Measurements from ENCODE around the gene SEMA4A. TPM values are rescaled to one million over a fixed set of nuclear protein-coding genes. Genes with fewer than 3 reads are reported as not detected.
A peak's percentile ranks its signal among the peaks of the same experiment; 100 is the strongest.

The SEMA4A gene
- total and polyA plus RNA-seq, 9 of the 15 experiments (the other 6 are each of a cell fraction or from before 2014, with no cell fraction given) = 0.04 to 1.7 (median 0.45) TPM

DNA sequence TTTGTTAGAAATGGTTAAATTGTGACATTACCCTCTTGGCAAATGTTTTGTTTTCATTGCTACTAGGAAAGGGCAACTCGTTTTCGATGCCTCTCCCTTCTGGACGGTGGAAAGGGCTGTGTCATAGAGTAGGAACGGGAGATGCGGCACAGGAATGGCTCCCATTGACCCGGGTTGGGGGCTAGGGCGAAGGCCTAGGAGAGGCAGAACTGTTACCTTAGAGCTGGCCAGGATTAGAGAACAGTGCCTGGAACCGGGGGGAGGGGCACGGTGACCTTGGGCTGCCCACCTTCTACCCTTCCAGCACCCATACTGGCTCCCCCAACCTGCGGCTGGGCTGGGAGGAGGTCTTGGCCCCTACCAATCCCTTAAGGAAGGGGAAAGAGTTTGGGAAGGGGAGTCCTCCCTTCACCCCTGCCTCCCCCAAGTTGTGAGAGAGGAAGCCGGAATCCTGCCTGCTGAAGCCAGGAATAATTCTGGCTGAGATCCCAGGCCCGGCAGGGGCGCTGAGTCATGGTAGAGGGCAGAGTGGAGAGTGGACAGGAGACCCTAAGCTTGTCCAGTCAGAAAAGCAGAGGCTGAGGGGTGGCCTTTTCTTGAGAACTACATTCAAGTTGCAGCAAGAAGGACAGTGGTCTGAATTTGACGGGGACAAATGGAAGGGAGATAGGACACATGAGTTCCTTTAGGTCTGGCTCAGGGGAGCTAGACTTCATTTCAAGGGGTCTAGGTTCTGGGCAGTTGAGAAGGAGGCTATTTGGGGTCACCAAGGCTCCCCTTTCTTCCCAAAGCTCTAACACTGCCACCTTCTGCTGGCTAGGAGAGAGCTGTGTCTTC lies 30.6 kb upstream of the SEMA4A start (continued):
- TF ChIP-seq, protein P1, sequence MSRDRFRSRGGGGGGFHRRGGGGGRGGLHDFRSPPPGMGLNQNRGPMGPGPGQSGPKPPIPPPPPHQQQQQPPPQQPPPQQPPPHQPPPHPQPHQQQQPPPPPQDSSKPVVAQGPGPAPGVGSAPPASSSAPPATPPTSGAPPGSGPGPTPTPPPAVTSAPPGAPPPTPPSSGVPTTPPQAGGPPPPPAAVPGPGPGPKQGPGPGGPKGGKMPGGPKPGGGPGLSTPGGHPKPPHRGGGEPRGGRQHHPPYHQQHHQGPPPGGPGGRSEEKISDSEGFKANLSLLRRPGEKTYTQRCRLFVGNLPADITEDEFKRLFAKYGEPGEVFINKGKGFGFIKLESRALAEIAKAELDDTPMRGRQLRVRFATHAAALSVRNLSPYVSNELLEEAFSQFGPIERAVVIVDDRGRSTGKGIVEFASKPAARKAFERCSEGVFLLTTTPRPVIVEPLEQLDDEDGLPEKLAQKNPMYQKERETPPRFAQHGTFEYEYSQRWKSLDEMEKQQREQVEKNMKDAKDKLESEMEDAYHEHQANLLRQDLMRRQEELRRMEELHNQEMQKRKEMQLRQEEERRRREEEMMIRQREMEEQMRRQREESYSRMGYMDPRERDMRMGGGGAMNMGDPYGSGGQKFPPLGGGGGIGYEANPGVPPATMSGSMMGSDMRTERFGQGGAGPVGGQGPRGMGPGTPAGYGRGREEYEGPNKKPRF (IDR thresholded peaks at IDR 0.05; ENCODE audit: low read depth, low read length) = no peak
- TF ChIP-seq ZBTB17 (CRISPR knock-in tag; IDR thresholded peaks at IDR 0.05) = peak; percentile 13; the same call in 1 of the 2 replicates
- TF ChIP-seq ILF3 (IDR thresholded peaks at IDR 0.05; ENCODE audit: borderline replicate concordance) = no peak
- TF ChIP-seq SMAD4 (CRISPR knock-in tag; conservative IDR thresholded peaks at IDR 0.05) = no peak; the same call in 1 of the 2 replicates
- TF ChIP-seq ARID1B (IDR thresholded peaks at IDR 0.05) = peak; percentile 74
- TF ChIP-seq ZNF3 (CRISPR knock-in tag; IDR thresholded peaks at IDR 0.05) = no peak
- 0 out of 2 replicates have a peak, but pooled peaks have one; percentile 20 for TF ChIP-seq ZNF644 (tag; IDR thresholded peaks at IDR 0.05; ENCODE audit: low read depth)
- TF ChIP-seq FOSL1 (tag; conservative IDR thresholded peaks at IDR 0.05) = no peak; the same call in 1 of the 2 replicates
- TF ChIP-seq RFX7 (CRISPR knock-in tag; IDR thresholded peaks at IDR 0.05) = no peak
- TF ChIP-seq ZNF232 (CRISPR knock-in tag; IDR thresholded peaks at IDR 0.05) = no peak
- no peak for TF ChIP-seq TAF9B (IDR thresholded peaks at IDR 0.05; ENCODE audit: partially characterized antibody)
- no peak for TF ChIP-seq MLLT1 (IDR thresholded peaks at IDR 0.05)
- no peak for TF ChIP-seq ZNF77 (CRISPR knock-in tag; IDR thresholded peaks at IDR 0.05)
- TF ChIP-seq PRMT5 (CRISPR knock-in tag; IDR thresholded peaks at IDR 0.05) = no peak
- TF ChIP-seq CBX8 (IDR thresholded peaks at IDR 0.05; ENCODE audit: borderline replicate concordance, extremely low read depth, low read depth, low read length, poor library complexity, severe bottlenecking) = no peak
- TF ChIP-seq RBM15 (IDR thresholded peaks at IDR 0.05; ENCODE audit: insufficient read depth, low read length) = no peak
- TF ChIP-seq, protein P2, sequence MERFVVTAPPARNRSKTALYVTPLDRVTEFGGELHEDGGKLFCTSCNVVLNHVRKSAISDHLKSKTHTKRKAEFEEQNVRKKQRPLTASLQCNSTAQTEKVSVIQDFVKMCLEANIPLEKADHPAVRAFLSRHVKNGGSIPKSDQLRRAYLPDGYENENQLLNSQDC (CRISPR knock-in tag; IDR thresholded peaks at IDR 0.05) = no peak
- peak in 1 of 2 experiments; percentile 15; a peak in 1 of 4 replicates for TF ChIP-seq RCOR1 (IDR thresholded peaks at IDR 0.05; ENCODE audit: borderline replicate concordance in 1 of 2, low read depth in 2 of 2, low read length in 2 of 2)
- no peak for TF ChIP-seq XRCC5 (IDR thresholded peaks at IDR 0.05; ENCODE audit: low read depth, low read length)
- TF ChIP-seq ZNF133 (CRISPR knock-in tag; IDR thresholded peaks at IDR 0.05) = no peak
- no peak for TF ChIP-seq ZC3H11A (IDR thresholded peaks at IDR 0.05; ENCODE audit: low read depth, low read length)
- TF ChIP-seq, protein P3, sequence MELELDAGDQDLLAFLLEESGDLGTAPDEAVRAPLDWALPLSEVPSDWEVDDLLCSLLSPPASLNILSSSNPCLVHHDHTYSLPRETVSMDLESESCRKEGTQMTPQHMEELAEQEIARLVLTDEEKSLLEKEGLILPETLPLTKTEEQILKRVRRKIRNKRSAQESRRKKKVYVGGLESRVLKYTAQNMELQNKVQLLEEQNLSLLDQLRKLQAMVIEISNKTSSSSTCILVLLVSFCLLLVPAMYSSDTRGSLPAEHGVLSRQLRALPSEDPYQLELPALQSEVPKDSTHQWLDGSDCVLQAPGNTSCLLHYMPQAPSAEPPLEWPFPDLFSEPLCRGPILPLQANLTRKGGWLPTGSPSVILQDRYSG (tag; conservative IDR thresholded peaks at IDR 0.05; ENCODE audit: low read depth) = peak; percentile 51; the same call in 1 of the 2 replicates
